H9 (cell line): Measurements from ENCODE around the gene SEMA3D. TPM values are rescaled to one million over a fixed set of nuclear protein-coding genes. Genes with fewer than 3 reads are reported as not detected.

Experiments used
- DNase-seq: peaks from one replicate; pipeline ENCODE4 v3.0.0-alpha.2; 2017
- H2AFZ ChIP-seq: one replicate; pipeline ENCODE4 v1.6.1; 2013; ENCODE audit warnings: mild to moderate bottlenecking, low read length, control low read depth, moderate library complexity
- H2AK5ac ChIP-seq: 2 replicates; pipeline ENCODE4 v1.6.1; 2013; ENCODE audit warnings: low read length, control low read depth, mixed read lengths; ENCODE audit not compliant: insufficient read length
- H2BK120ac ChIP-seq: one replicate; pipeline ENCODE4 v1.6.1; 2013; ENCODE audit warnings: low read depth, mild to moderate bottlenecking, low read length, control low read depth, inconsistent platforms; ENCODE audit not compliant: poor library complexity, severe bottlenecking
- H2BK12ac ChIP-seq: 2 replicates; pipeline ENCODE4 v1.6.1; 2013; ENCODE audit warnings: low read length, control low read depth, mixed read lengths, low read depth; ENCODE audit not compliant: insufficient read length
- H2BK15ac ChIP-seq: 2 replicates; pipeline ENCODE4 v1.6.1; 2013; ENCODE audit warnings: low read depth, low read length, control low read depth
- H2BK20ac ChIP-seq: one replicate; pipeline ENCODE4 v1.6.1; 2013; ENCODE audit warnings: low read depth, mild to moderate bottlenecking, low read length, control low read depth, inconsistent platforms; ENCODE audit not compliant: poor library complexity, severe bottlenecking
- H2BK5ac ChIP-seq: 2 replicates; pipeline ENCODE4 v1.6.1; 2013; ENCODE audit warnings: low read length, control low read depth, mixed read lengths; ENCODE audit not compliant: insufficient read length
- H3K14ac ChIP-seq: 2 replicates; pipeline ENCODE4 v1.6.1; 2013; ENCODE audit warnings: low read length, control low read depth; ENCODE audit not compliant: insufficient read depth
- H3K18ac ChIP-seq: 2 replicates; pipeline ENCODE4 v1.6.1; 2013; ENCODE audit warnings: low read depth, mild to moderate bottlenecking, mixed read lengths, low read length, control low read depth; ENCODE audit not compliant: insufficient read length
- H3K23ac ChIP-seq: 2 replicates; pipeline ENCODE4 v1.6.1; 2013; ENCODE audit warnings: low read length, control low read depth, mixed read lengths, low read depth; ENCODE audit not compliant: insufficient read length
- H3K23me2 ChIP-seq: 2 replicates; pipeline ENCODE4 v1.6.1; 2013; ENCODE audit warnings: low read depth, mild to moderate bottlenecking, mixed read lengths, low read length, control low read depth; ENCODE audit not compliant: insufficient read length, poor library complexity, severe bottlenecking
- H3K27ac ChIP-seq: 2 replicates; pipeline ENCODE4 v1.5.1; 2013; ENCODE audit warnings: low read length, control low read depth, mixed read lengths, low read depth; ENCODE audit not compliant: insufficient read length
- H3K27me3 ChIP-seq: 2 replicates; pipeline ENCODE4 v1.6.1; 2013; ENCODE audit warnings: low read length, control low read depth, inconsistent platforms; ENCODE audit not compliant: insufficient read depth
- H3K4ac ChIP-seq: 2 replicates; pipeline ENCODE4 v1.6.1; 2013; ENCODE audit warnings: low read depth, mild to moderate bottlenecking, control low read depth, inconsistent platforms, low read length, moderate library complexity
- H3K4me1 ChIP-seq: 2 replicates; pipeline ENCODE4 v1.6.1; 2013; ENCODE audit warnings: low read length, control low read depth, inconsistent platforms; ENCODE audit not compliant: insufficient read depth
- H3K4me2 ChIP-seq: 2 replicates; pipeline ENCODE4 v1.6.1; 2013; ENCODE audit warnings: low read length, control low read depth, mixed read lengths; ENCODE audit not compliant: insufficient read length, insufficient read depth
- H3K56ac ChIP-seq: 2 replicates; pipeline ENCODE4 v1.6.1; 2013; ENCODE audit warnings: low read depth, mild to moderate bottlenecking, mixed read lengths, low read length, control low read depth; ENCODE audit not compliant: insufficient read length
- H3K79me1 ChIP-seq: 2 replicates; pipeline ENCODE4 v1.6.1; 2013; ENCODE audit warnings: low read depth, mild to moderate bottlenecking, moderate library complexity, low read length, control low read depth, inconsistent platforms; ENCODE audit not compliant: insufficient read depth, poor library complexity, severe bottlenecking
- H3K79me2 ChIP-seq: 2 replicates; pipeline ENCODE4 v1.6.1; 2013; ENCODE audit warnings: low read length, control low read depth, inconsistent platforms; ENCODE audit not compliant: insufficient read depth
- H3K9ac ChIP-seq: 2 replicates; pipeline ENCODE4 v1.6.1; 2013; ENCODE audit warnings: low read length, control low read depth, mixed read lengths; ENCODE audit not compliant: insufficient read length; ENCODE audit errors: extremely low read depth
- H3K9me3 ChIP-seq: one replicate; pipeline ENCODE4 v1.6.1; 2013; ENCODE audit warnings: low read depth, low read length, inconsistent platforms; ENCODE audit not compliant: control insufficient read depth
- H3T11ph ChIP-seq: one replicate; pipeline ENCODE4 v1.6.1; 2013; ENCODE audit warnings: mild to moderate bottlenecking, low read length, control low read depth, inconsistent platforms
- H4K20me1 ChIP-seq: one replicate; pipeline ENCODE4 v1.6.1; 2013; ENCODE audit not compliant: control insufficient read depth, insufficient read length, insufficient read depth
- H4K5ac ChIP-seq: 2 replicates; pipeline ENCODE4 v1.6.1; 2013; ENCODE audit warnings: low read depth, mild to moderate bottlenecking, mixed read lengths, low read length, control low read depth; ENCODE audit not compliant: insufficient read length
- H4K8ac ChIP-seq: replicated peaks from 2 replicates; pipeline ENCODE4 v1.6.1; 2013; ENCODE audit warnings: low read length, control low read depth, mixed read lengths, low read depth; ENCODE audit not compliant: insufficient read length
- H4K91ac ChIP-seq: 2 replicates; pipeline ENCODE4 v1.6.1; 2013; ENCODE audit warnings: low read depth, mild to moderate bottlenecking, moderate library complexity, mixed read lengths, low read length, control low read depth; ENCODE audit not compliant: insufficient read length
- H3K27ac Mint-ChIP-seq, 3 experiments: 2 replicates in 2 of 3; 3 replicates in 1 of 3; pipeline ENCODE4 v1.8.0; 2020 to 2021; ENCODE audit warnings: mixed read lengths in 3 of 3, mild to moderate bottlenecking in 1 of 3, moderate library complexity in 1 of 3
- H3K27me3 Mint-ChIP-seq: 2 replicates; pipeline ENCODE4 v1.8.0; 2021; ENCODE audit warnings: low read depth, mild to moderate bottlenecking, moderate library complexity, mixed read lengths
- H3K36me3 Mint-ChIP-seq, 3 experiments: 2 replicates in 2 of 3; 3 replicates in 1 of 3; pipeline ENCODE4 v1.8.0; 2020 to 2021; ENCODE audit warnings: low read depth in 3 of 3, mixed read lengths in 3 of 3; ENCODE audit not compliant: insufficient read depth in 1 of 3
- H3K4me1 Mint-ChIP-seq, 2 experiments: 2 replicates each; pipeline ENCODE4 v1.8.0; 2020; ENCODE audit warnings: mixed read lengths in 2 of 2
- H3K4me3 Mint-ChIP-seq, 2 experiments: 2 replicates in 1 of 2; 3 replicates in 1 of 2; pipeline ENCODE4 v1.8.0; 2020 to 2021; ENCODE audit warnings: mild to moderate bottlenecking in 2 of 2, mixed read lengths in 2 of 2, moderate library complexity in 1 of 2
- H3K9me3 Mint-ChIP-seq, 2 experiments: 2 replicates in 1 of 2; 3 replicates in 1 of 2; pipeline ENCODE4 v1.8.0; 2020; ENCODE audit warnings: mild to moderate bottlenecking in 2 of 2, mixed read lengths in 2 of 2, moderate library complexity in 1 of 2
- CTCF ChIP-seq: fragments of 200-600 bp; sonication (generic); conservative IDR thresholded peaks from 3 replicates; pipeline ENCODE4 v1.8.0; 2021; ENCODE audit warnings: antibody characterized with exemption, mild to moderate bottlenecking
- WGBS: extraction: QIAGEN DNeasy Blood & Tissue Kit; methylation state at CpG from one replicate; pipeline ENCODE4 v1.1.7; 2013; ENCODE audit warnings: missing lambda C conversion rate, low lambda C conversion rate, mixed read lengths; ENCODE audit not compliant: insufficient read length; ENCODE audit errors: extremely low coverage; 5-methylcytosine and 5-hydroxymethylcytosine counted together
- total RNA-seq: library from RNA; stranded (reverse); gene quantifications from 2 replicates; pipeline ENCODE4 v1.2.1, GENCODE V29; 2021

Gene SEMA3D
- total RNA-seq, 1 experiment from 2014 or later, result 5.4 TPM

DNA sequence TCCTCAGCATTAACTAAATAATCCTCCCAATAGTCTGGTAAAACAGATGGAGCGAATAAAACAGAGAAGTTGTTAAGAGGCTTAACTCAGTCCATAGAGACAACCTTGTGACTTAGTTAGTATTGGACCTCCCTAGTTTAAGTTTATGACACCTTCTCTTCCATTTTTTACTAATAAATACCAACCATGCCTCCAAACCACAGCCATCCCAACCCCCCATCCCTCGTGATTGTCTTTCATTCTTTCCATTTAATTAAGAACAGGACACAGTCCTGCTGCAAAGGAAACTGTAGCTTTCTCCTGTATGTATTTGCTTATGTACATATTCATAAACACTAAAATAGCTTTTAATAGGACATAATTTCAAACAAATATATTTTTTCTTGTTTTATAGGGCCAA, 238.2 kb downstream of the SEMA3D start:
- no peak overlapping the region for H2AK5ac ChIP-seq
- no peak overlapping the region for H2AFZ ChIP-seq
- Mint-ChIP-seq H3K4me1 (peaks cover 3 to 5% of the 10 kb centered on the region in 2 experiments; a peak in 3 of 4 replicates), H3K4me3 (no peak overlapping the region), H3K9me3 (no peaks in the 10 kb centered on the region), H3K27me3 (no peaks in the 10 kb centered on the region), H3K27ac (peak overlapping the region in 1 of 3 experiments; percentile 74; a peak in 2 of 7 replicates), H3K36me3 (no peaks in the 10 kb centered on the region)
- no peak overlapping the region for H2BK120ac ChIP-seq
- no peak for TF ChIP-seq CTCF
- no peak overlapping the region for H2BK5ac ChIP-seq
- no peak overlapping the region for H3K18ac ChIP-seq
- no peak overlapping the region for H2BK15ac ChIP-seq
- no peak overlapping the region for H4K91ac ChIP-seq
- H3K4me1 ChIP-seq, result no peaks in the 10 kb centered on the region
- H3T11ph ChIP-seq, result no peak overlapping the region
- H2BK12ac ChIP-seq, result no peak overlapping the region
- H3K4me2 ChIP-seq, result no peak overlapping the region
- no peak overlapping the region for H4K8ac ChIP-seq
- H3K23me2 ChIP-seq, result no peaks in the 10 kb centered on the region
- no peaks in the 10 kb centered on the region for H4K20me1 ChIP-seq
- H3K79me1 ChIP-seq, result no peaks in the 10 kb centered on the region
- no peak overlapping the region for H3K14ac ChIP-seq
- no peaks in the 10 kb centered on the region for H3K27me3 ChIP-seq
- no peaks in the 10 kb centered on the region for H3K9me3 ChIP-seq
- WGBS, result no CpG with 5 or more reads among the region's 2 CpGs
- H3K23ac ChIP-seq, result no peak overlapping the region
- DNase-seq, result no peak
- no peak overlapping the region for H3K4ac ChIP-seq
- no peak overlapping the region for H3K56ac ChIP-seq
- no peak overlapping the region for H3K27ac ChIP-seq
- no peaks in the 10 kb centered on the region for H3K79me2 ChIP-seq
- H2BK20ac ChIP-seq, result no peak overlapping the region
- H3K9ac ChIP-seq, result no peak overlapping the region
- H4K5ac ChIP-seq, result no peak overlapping the region
